Fibroblast of lung (primary cell): ENCODE data around the gene TRIM6. TPM values are rescaled to one million over a fixed set of nuclear protein-coding genes. Genes with fewer than 3 reads are reported as not detected.

Experiments
- DNase-seq, 2 donors: peaks; one replicate each; pipeline versions ENCODE4 v3.0.0 to v3.0.0-alpha.2; 2010; ENCODE audit warnings: low read depth in 2 of 2
- H2AFZ ChIP-seq: 2 replicates; pipeline ENCODE4 v1.5.1; 2012; ENCODE audit warnings: low read length, control low read depth, inconsistent platforms
- H3K27ac ChIP-seq: 2 replicates; pipeline ENCODE4 v1.5.1; 2011; ENCODE audit warnings: low read length, control low read depth; ENCODE audit not compliant: insufficient read depth
- H3K27me3 ChIP-seq: 2 replicates; pipeline ENCODE4 v1.5.1; 2011; ENCODE audit warnings: mild to moderate bottlenecking, low read length; ENCODE audit not compliant: control insufficient read depth, insufficient read depth
- H3K36me3 ChIP-seq: 2 replicates; pipeline ENCODE4 v1.5.1; 2011; ENCODE audit warnings: low read length; ENCODE audit not compliant: control insufficient read depth, insufficient read depth
- H3K4me1 ChIP-seq: 2 replicates; pipeline ENCODE4 v1.5.1; 2011; ENCODE audit warnings: low read length; ENCODE audit not compliant: control insufficient read depth, insufficient read depth; ENCODE audit errors: extremely low read depth
- H3K4me2 ChIP-seq: 2 replicates; pipeline ENCODE4 v1.5.1; 2011; ENCODE audit warnings: low read length, control low read depth; ENCODE audit not compliant: insufficient read depth; ENCODE audit errors: extremely low read depth
- H3K4me3 ChIP-seq, 4 experiments: fragments of 200-600 bp in 1 of 4; sonication (generic) in 1 of 4; replicated peaks in 1 of 4; 2 replicates each; pipeline ENCODE4 v1.5.1; 2011 to 2016; ENCODE audit warnings: low read length in 4 of 4, low read depth in 3 of 4, mild to moderate bottlenecking in 3 of 4, control low read depth in 2 of 4, inconsistent platforms in 1 of 4, mixed read lengths in 1 of 4; ENCODE audit not compliant: insufficient read depth in 1 of 4; ENCODE audit errors: control extremely low read depth in 1 of 4
- H3K79me2 ChIP-seq: 2 replicates; pipeline ENCODE4 v1.5.1; 2012; ENCODE audit warnings: mild to moderate bottlenecking, low read length, inconsistent platforms; ENCODE audit not compliant: control insufficient read depth, insufficient read depth
- H3K9ac ChIP-seq: 2 replicates; pipeline ENCODE4 v1.5.1; 2011; ENCODE audit warnings: mild to moderate bottlenecking, low read length, control low read depth; ENCODE audit not compliant: insufficient read depth
- H3K9me3 ChIP-seq: 2 replicates; pipeline ENCODE4 v1.5.1; 2012; ENCODE audit warnings: low read depth, low read length; ENCODE audit not compliant: control insufficient read depth, insufficient read depth
- H4K20me1 ChIP-seq: 2 replicates; pipeline ENCODE4 v1.5.1; 2011; ENCODE audit warnings: low read length; ENCODE audit not compliant: control insufficient read depth, insufficient read depth; ENCODE audit errors: extremely low read depth
- CTCF ChIP-seq, 2 donors: IDR thresholded peaks in 1 of 2; conservative IDR thresholded peaks in 1 of 2; 1 replicate in 1 of 2; 2 replicates in 1 of 2; pipeline ENCODE4 v1.5.1; 2011 to 2012; ENCODE audit warnings: low read length in 2 of 2, control low read depth in 1 of 2, inconsistent platforms in 1 of 2, low read depth in 1 of 2, mild to moderate bottlenecking in 1 of 2
- EZH2 ChIP-seq: IDR thresholded peaks from 2 replicates; pipeline ENCODE4 v1.5.1; 2012; ENCODE audit warnings: low read length, control low read depth, mild to moderate bottlenecking; ENCODE audit errors: missing control alignments
- polyA plus RNA-seq, 2 donors: library from polyadenylated mRNA; depleted of rRNA in 1 of 2; stranded (reverse) in 1 of 2; unstranded in 1 of 2; fragments of >200 nt; gene quantifications; 2 replicates each; pipeline ENCODE4 v1.2.1, GENCODE V29; 2011 to 2012; ENCODE audit warnings: missing spikeins in 1 of 2
- total RNA-seq: library from RNA; depleted of rRNA; stranded (reverse); fragments of >200 nt; gene quantifications from 2 replicates; pipeline ENCODE4 v1.2.1, GENCODE V29; 2014

TRIM6 gene
- total and polyA plus RNA-seq, 2 donors (not counting 1 experiment from before 2014, with no cell fraction given) = 8.2 to 8.6 TPM

DNA sequence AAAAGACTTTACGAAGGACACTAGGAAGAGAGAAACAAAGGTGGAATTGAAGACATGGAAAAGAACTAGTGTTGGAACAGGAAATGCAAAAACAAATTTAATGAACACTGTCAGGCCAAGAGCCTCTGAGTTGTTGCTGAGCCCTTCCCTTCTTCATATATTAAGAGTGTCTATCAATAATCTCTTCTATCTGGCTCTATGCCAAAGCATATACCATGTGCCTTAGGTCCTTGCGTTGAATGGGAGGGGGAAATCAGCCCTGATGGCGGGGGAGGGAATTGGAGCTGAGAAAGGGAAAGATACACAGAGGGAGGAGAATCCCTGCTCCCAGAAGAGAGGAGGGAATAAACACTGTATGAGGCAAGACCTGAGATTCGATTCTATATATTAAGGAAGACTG, 21.3 kb upstream of the TRIM6 start:
- no peak overlapping the region for H2AFZ ChIP-seq
- H3K9ac ChIP-seq = no peak overlapping the region
- DNase-seq = no peak
- TF ChIP-seq CTCF (conservative IDR thresholded peaks at IDR 0.05 in 1 of 2, IDR thresholded peaks at IDR 0.05 in 1 of 2; ENCODE audit: low read depth in 1 of 2, low read length in 2 of 2) = no peak
- no peak overlapping the region for H3K4me3 ChIP-seq
- H3K36me3 ChIP-seq = no peaks in the 10 kb centered on the region
- no peaks in the 10 kb centered on the region for H3K4me1 ChIP-seq
- no peaks in the 10 kb centered on the region for H3K9me3 ChIP-seq
- no peaks in the 10 kb centered on the region for H4K20me1 ChIP-seq
- H3K27ac ChIP-seq = no peak overlapping the region
- H3K79me2 ChIP-seq = no peaks in the 10 kb centered on the region
- H3K27me3 ChIP-seq = no peaks in the 10 kb centered on the region
- no peak overlapping the region for H3K4me2 ChIP-seq

DNA sequence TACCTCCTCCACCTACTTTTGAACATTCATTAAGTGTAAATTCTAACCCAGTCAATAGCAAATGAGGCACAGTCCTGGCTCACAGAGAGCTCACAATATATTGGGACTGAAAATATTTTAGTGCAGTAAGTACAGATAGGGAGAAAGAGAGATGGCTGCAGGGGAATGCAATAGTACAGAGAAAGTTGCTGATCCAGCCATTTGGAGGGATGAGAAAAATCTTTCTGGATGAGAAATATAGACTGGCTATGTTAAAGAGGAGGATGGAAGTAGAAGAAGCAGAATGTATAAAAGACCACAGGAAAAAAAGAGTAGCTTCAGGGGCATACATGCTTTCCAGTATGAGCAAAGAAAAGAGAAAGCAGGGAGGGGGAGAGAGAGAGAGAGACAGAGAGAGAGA, 19.3 kb upstream of the TRIM6 start:
- no peak overlapping the region for H2AFZ ChIP-seq
- no peak overlapping the region for H3K4me3 ChIP-seq
- H4K20me1 ChIP-seq = no peaks in the 10 kb centered on the region

DNA sequence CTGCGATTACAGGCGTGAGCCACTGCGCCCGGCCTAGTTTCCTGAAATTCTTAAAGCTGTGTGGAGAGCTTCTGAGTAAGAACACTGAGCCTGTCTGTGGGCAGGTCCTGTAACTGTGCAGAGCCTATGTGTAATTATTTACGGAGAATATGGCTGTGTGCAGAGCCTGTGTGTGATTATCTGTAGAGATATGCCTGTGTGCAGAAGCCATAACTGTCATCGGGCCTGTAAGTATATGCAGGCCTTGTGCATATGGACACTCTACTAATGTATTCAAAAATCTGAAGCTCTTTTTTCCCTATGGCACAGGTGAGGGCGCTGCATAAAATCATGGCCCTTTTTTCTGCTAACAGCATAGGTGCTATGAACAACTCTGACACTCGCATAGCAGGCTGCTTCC, 15.9 kb upstream of the TRIM6 start, which contains the start of gene OR52B6:
TSS of gene OR52B6 (plus strand) at position 301 of the 400 bp plus-strand sequence. CDS start at position 301, 0 bp downstream.
- Histone ChIP-seq H3K4me3 (no peak within 1 kb of the TSS), H3K4me2 (no peak within 1 kb of the TSS), H2AFZ (no peak within 1 kb of the TSS), H3K4me1 (no peaks in the 10 kb centered on the region), H3K27ac (no peak within 1 kb of the TSS), H4K20me1 (no peaks in the 10 kb centered on the region), H3K9ac (no peak within 1 kb of the TSS), H3K9me3 (no peaks in the 10 kb centered on the region), H3K79me2 (no peaks in the 10 kb centered on the region), H3K36me3 (no peaks in the 10 kb centered on the region), H3K27me3 (no peaks in the 10 kb centered on the region)
- TF ChIP-seq CTCF (conservative IDR thresholded peaks at IDR 0.05 in 1 of 2, IDR thresholded peaks at IDR 0.05 in 1 of 2; ENCODE audit: low read depth in 1 of 2, low read length in 2 of 2) = no peak
- TF ChIP-seq EZH2 = no peak
- no peak for DNase-seq

More for the DNA sequence above, 19.3 kb upstream of the TRIM6 start:
- H3K4me1 ChIP-seq = no peaks in the 10 kb centered on the region
- no peak overlapping the region for H3K9ac ChIP-seq
- H3K36me3 ChIP-seq = no peaks in the 10 kb centered on the region
- no peak overlapping the region for H3K4me2 ChIP-seq
- DNase-seq = no peak
- H3K79me2 ChIP-seq = no peaks in the 10 kb centered on the region
- no peaks in the 10 kb centered on the region for H3K9me3 ChIP-seq
- no peak for TF ChIP-seq CTCF (conservative IDR thresholded peaks at IDR 0.05 in 1 of 2, IDR thresholded peaks at IDR 0.05 in 1 of 2; ENCODE audit: low read depth in 1 of 2, low read length in 2 of 2)
- H3K27ac ChIP-seq = no peak overlapping the region
- H3K27me3 ChIP-seq = no peaks in the 10 kb centered on the region
